ENCODE measurements around the gene C4BPA.

The C4BPA gene

GRCh38 chr1:207172885-207173284 is 68.9 kb downstream of the C4BPA start:
- Histone ChIP-seq H3K27me3 (ENCODE audit: insufficient read depth, poor library complexity, severe bottlenecking) (no peaks in the 10 kb centered on the region), H3K36me3 (ENCODE audit: low read depth) (no peaks in the 10 kb centered on the region), H3K4me1 (ENCODE audit: insufficient read depth, poor library complexity, severe bottlenecking) (no peaks in the 10 kb centered on the region), H3K27ac (ENCODE audit: poor library complexity, severe bottlenecking) (no peak overlapping the region), H3K9me3 (ENCODE audit: severe bottlenecking) (no peaks in the 10 kb centered on the region), H3K4me3 (ENCODE audit: severe bottlenecking) (no peak overlapping the region)
- DNase-seq (ENCODE audit: low spot score) (no peak), ATAC-seq (ENCODE audit: low read depth) (no peak)
- TF ChIP-seq CTCF (IDR thresholded peaks at IDR 0.05; ENCODE audit: poor library complexity, severe bottlenecking), result no peak

- no peak for TF ChIP-seq CTCF (IDR thresholded peaks at IDR 0.05; ENCODE audit: poor library complexity, severe bottlenecking)
- no peak for ATAC-seq (ENCODE audit: low read depth)
Measured at GRCh38 chr1:207173396-207173795, 69.4 kb downstream of the C4BPA start.

GRCh38 chr1:207174913-207175312 is 70.9 kb downstream of the C4BPA start:
- TF ChIP-seq CTCF (IDR thresholded peaks at IDR 0.05; ENCODE audit: poor library complexity, severe bottlenecking), result no peak
- H3K27ac ChIP-seq (ENCODE audit: poor library complexity, severe bottlenecking), result no peak overlapping the region
- DNase-seq (ENCODE audit: low spot score) (no peak), ATAC-seq (ENCODE audit: low read depth) (no peak)
- H3K36me3 ChIP-seq (ENCODE audit: low read depth), result no peaks in the 10 kb centered on the region
- H3K4me3 ChIP-seq (ENCODE audit: severe bottlenecking), result no peak overlapping the region
- no peaks in the 10 kb centered on the region for H3K9me3 ChIP-seq (ENCODE audit: severe bottlenecking)
- H3K4me1 ChIP-seq (ENCODE audit: insufficient read depth, poor library complexity, severe bottlenecking), result no peaks in the 10 kb centered on the region
- H3K27me3 ChIP-seq (ENCODE audit: insufficient read depth, poor library complexity, severe bottlenecking), result no peaks in the 10 kb centered on the region

More at GRCh38 chr1:207173396-207173795, 69.4 kb downstream of the C4BPA start:
- H3K4me1 ChIP-seq (ENCODE audit: insufficient read depth, poor library complexity, severe bottlenecking), result no peaks in the 10 kb centered on the region
- H3K27me3 ChIP-seq (ENCODE audit: insufficient read depth, poor library complexity, severe bottlenecking), result no peaks in the 10 kb centered on the region
- no peak for DNase-seq (ENCODE audit: low spot score)
- no peaks in the 10 kb centered on the region for H3K36me3 ChIP-seq (ENCODE audit: low read depth)
- no peaks in the 10 kb centered on the region for H3K9me3 ChIP-seq (ENCODE audit: severe bottlenecking)
- no peak overlapping the region for H3K4me3 ChIP-seq (ENCODE audit: severe bottlenecking)
- no peak overlapping the region for H3K27ac ChIP-seq (ENCODE audit: poor library complexity, severe bottlenecking)

GRCh38 chr1:207179036-207179435 is 75.0 kb downstream of the C4BPA start:
- no peak overlapping the region for H3K27ac ChIP-seq (ENCODE audit: poor library complexity, severe bottlenecking)
- no peaks in the 10 kb centered on the region for H3K9me3 ChIP-seq (ENCODE audit: severe bottlenecking)
- H3K4me1 ChIP-seq (ENCODE audit: insufficient read depth, poor library complexity, severe bottlenecking), result no peaks in the 10 kb centered on the region
- no peak for DNase-seq (ENCODE audit: low spot score)
- H3K36me3 ChIP-seq (ENCODE audit: low read depth), result no peaks in the 10 kb centered on the region
- no peak overlapping the region for H3K4me3 ChIP-seq (ENCODE audit: severe bottlenecking)
- ATAC-seq (ENCODE audit: low read depth), result no peak
- no peaks in the 10 kb centered on the region for H3K27me3 ChIP-seq (ENCODE audit: insufficient read depth, poor library complexity, severe bottlenecking)
- TF ChIP-seq CTCF (IDR thresholded peaks at IDR 0.05; ENCODE audit: poor library complexity, severe bottlenecking), result no peak

GRCh38 chr1:207181847-207182246 is 77.8 kb downstream of the C4BPA start:
- Histone ChIP-seq H3K9me3 (ENCODE audit: severe bottlenecking) (no peaks in the 10 kb centered on the region), H3K27ac (ENCODE audit: poor library complexity, severe bottlenecking) (no peak overlapping the region), H3K4me1 (ENCODE audit: insufficient read depth, poor library complexity, severe bottlenecking) (no peaks in the 10 kb centered on the region), H3K27me3 (ENCODE audit: insufficient read depth, poor library complexity, severe bottlenecking) (no peaks in the 10 kb centered on the region), H3K36me3 (ENCODE audit: low read depth) (no peaks in the 10 kb centered on the region), H3K4me3 (ENCODE audit: severe bottlenecking) (no peak overlapping the region)
- 0 out of 3 replicates have a peak, but pooled peaks have one; percentile 36 for ATAC-seq (ENCODE audit: low read depth)
- TF ChIP-seq CTCF (IDR thresholded peaks at IDR 0.05; ENCODE audit: poor library complexity, severe bottlenecking), result peak; percentile 69
- DNase-seq (ENCODE audit: low spot score), result no peak

Data from RWPE2 (cell line).